Parathyroid adenoma (tissue), 2 donors: ENCODE results near the gene HIRIP3.
"Not testable (repeated sequence)": the region's sequence is repeated elsewhere in the genome, so short reads cannot be mapped to it uniquely, and the experiment has no call there.

Experiments
- H2AFZ ChIP-seq: fragments of 300-600 bp; sonication (generic); one replicate; pipeline ENCODE4 v1.7.0; 2017; ENCODE audit warnings: antibody characterized with exemption, mild to moderate bottlenecking
- H3K27ac ChIP-seq: fragments of 300-600 bp; sonication (generic); one replicate; pipeline ENCODE4 v1.7.0; 2017
- H3K27me3 ChIP-seq: fragments of 300-600 bp; sonication (generic); one replicate; pipeline ENCODE4 v1.7.0; 2017; ENCODE audit warnings: low read length; ENCODE audit not compliant: control insufficient read depth, insufficient read depth
- H3K36me3 ChIP-seq: fragments of 300-600 bp; sonication (generic); one replicate; pipeline ENCODE4 v1.7.0; 2017; ENCODE audit warnings: low read length; ENCODE audit not compliant: control insufficient read depth, insufficient read depth
- H3K4me1 ChIP-seq: fragments of 300-600 bp; sonication (generic); one replicate; pipeline ENCODE4 v1.7.0; 2017; ENCODE audit warnings: control low read depth
- H3K4me2 ChIP-seq: fragments of 300-600 bp; sonication (generic); one replicate; pipeline ENCODE4 v1.7.0; 2017; ENCODE audit warnings: low read length
- H3K4me3 ChIP-seq: fragments of 300-600 bp; sonication (generic); one replicate; pipeline ENCODE4 v1.7.0; 2017; ENCODE audit warnings: low read depth, low read length
- H3K79me2 ChIP-seq: fragments of 300-600 bp; sonication (generic); one replicate; pipeline ENCODE4 v1.7.0; 2017; ENCODE audit warnings: control low read depth
- H3K9ac ChIP-seq: fragments of 300-600 bp; sonication (generic); one replicate; pipeline ENCODE4 v1.7.0; 2017; ENCODE audit warnings: mild to moderate bottlenecking
- H3K9me3 ChIP-seq: fragments of 300-600 bp; sonication (generic); one replicate; pipeline ENCODE4 v1.7.0; 2017; ENCODE audit warnings: low read length; ENCODE audit not compliant: control insufficient read depth
- CTCF ChIP-seq: fragments of 300-600 bp; sonication (generic); IDR thresholded peaks from one replicate; pipeline ENCODE4 v1.7.0; 2017; ENCODE audit warnings: antibody characterized with exemption, mild to moderate bottlenecking
- donor health status: primary hyperparathyroidism.

HIRIP3 gene

GRCh38 chr16:30025156-30025555, 29.7 kb upstream of the HIRIP3 start:
- no peaks in the 10 kb centered on the region for H3K9me3 ChIP-seq
- no peak overlapping the region for H3K4me2 ChIP-seq
- no peaks in the 10 kb centered on the region for H3K79me2 ChIP-seq
- H3K27ac ChIP-seq = no peak overlapping the region
- no peaks in the 10 kb centered on the region for H3K36me3 ChIP-seq
- H3K27me3 ChIP-seq = no peaks in the 10 kb centered on the region
- no peak overlapping the region for H3K9ac ChIP-seq
- no peak overlapping the region for H2AFZ ChIP-seq
- TF ChIP-seq CTCF = no peak
- no peak overlapping the region for H3K4me3 ChIP-seq
- H3K4me1 ChIP-seq = peaks cover 4% of the 10 kb centered on the region

- Histone ChIP-seq H2AFZ (no peak overlapping the region), H3K36me3 (no peaks in the 10 kb centered on the region), H3K9ac (no peak overlapping the region), H3K27ac (no peak overlapping the region), H3K27me3 (no peaks in the 10 kb centered on the region), H3K9me3 (no peaks in the 10 kb centered on the region), H3K4me1 (peaks cover 4% of the 10 kb centered on the region), H3K4me2 (no peak overlapping the region), H3K79me2 (no peaks in the 10 kb centered on the region), H3K4me3 (no peak overlapping the region)
- no peak for TF ChIP-seq CTCF
Measured at GRCh38 chr16:30024451-30024850, 29.0 kb upstream of the HIRIP3 start.

GRCh38 chr16:30023586-30023985, 28.2 kb upstream of the HIRIP3 start:
- H3K4me1 ChIP-seq = peaks cover 4% of the 10 kb centered on the region

GRCh38 chr16:30022887-30023286, 27.5 kb upstream of the HIRIP3 start, which contains the start of gene C16orf92:
Gene C16orf92 (plus strand): TSS chr16:30023198. CDS start chr16:30023341, 143 bp downstream.
- H3K4me1 ChIP-seq = peaks cover 3% of the 10 kb centered on the region
- no peaks in the 10 kb centered on the region for H3K79me2 ChIP-seq
- H3K27me3 ChIP-seq = no peaks in the 10 kb centered on the region
- TF ChIP-seq CTCF = no peak
- no peak within 1 kb of the TSS for H3K27ac ChIP-seq
- H3K4me2 ChIP-seq = no peak within 1 kb of the TSS
- no peak within 1 kb of the TSS for H2AFZ ChIP-seq
- H3K4me3 ChIP-seq = no peak within 1 kb of the TSS
- H3K36me3 ChIP-seq = no peaks in the 10 kb centered on the region
- H3K9me3 ChIP-seq = no peaks in the 10 kb centered on the region
- no peak within 1 kb of the TSS for H3K9ac ChIP-seq

More at GRCh38 chr16:30023586-30023985, 28.2 kb upstream of the HIRIP3 start:
- Histone ChIP-seq H3K79me2 (no peaks in the 10 kb centered on the region), H3K9ac (no peak overlapping the region), H3K36me3 (no peaks in the 10 kb centered on the region), H3K9me3 (no peaks in the 10 kb centered on the region), H2AFZ (no peak overlapping the region), H3K27ac (no peak overlapping the region), H3K27me3 (no peaks in the 10 kb centered on the region), H3K4me3 (no peak overlapping the region), H3K4me2 (no peak overlapping the region)
- no peak for TF ChIP-seq CTCF

- Histone ChIP-seq H3K27me3 (no peaks in the 10 kb centered on the region), H3K27ac (no peak overlapping the region), H2AFZ (no peak overlapping the region), H3K4me2 (no peak overlapping the region), H3K4me3 (no peak overlapping the region), H3K36me3 (no peaks in the 10 kb centered on the region), H3K9ac (no peak overlapping the region), H3K9me3 (no peaks in the 10 kb centered on the region), H3K79me2 (no peaks in the 10 kb centered on the region), H3K4me1 (no peaks in the 10 kb centered on the region)
- no peak for TF ChIP-seq CTCF
Measured at GRCh38 chr16:30018731-30019158, 23.3 kb upstream of the HIRIP3 start.

GRCh38 chr16:30017937-30018336, 22.5 kb upstream of the HIRIP3 start:
- H3K4me2 ChIP-seq, H3K36me3 ChIP-seq, H3K27ac ChIP-seq, H3K4me1 ChIP-seq, H3K79me2 ChIP-seq, H3K9ac ChIP-seq, H3K4me3 ChIP-seq, H3K9me3 ChIP-seq, H2AFZ ChIP-seq, H3K27me3 ChIP-seq: not testable (repeated sequence)
